Right lobe of liver (tissue), 4 donors: Measurements from ENCODE around the gene CLCA4.
"Not testable (repeated sequence)": the region's sequence is repeated elsewhere in the genome, so short reads cannot be mapped to it uniquely, and the experiment has no call there.

Source experiments
- POLR2A ChIP-seq: fragments of 450-650 bp; IDR thresholded peaks from one replicate; pipeline ENCODE4 v1.6.1; 2017; ENCODE audit warnings: antibody characterized with exemption, mild to moderate bottlenecking
- TF ChIP-seq, protein P1 (sequence below), 4 donors: fragments of 200-600 bp in 3 of 4; fragments of 450-650 bp in 1 of 4; IDR thresholded peaks; one replicate each; pipeline versions ENCODE4 v1.5.1 to v1.8.0; 2016 to 2022; ENCODE audit warnings: antibody characterized with exemption in 4 of 4, mild to moderate bottlenecking in 2 of 4
- donor health status: DM: no; HTN: no; CAD: no.
- donor health status: DM: no; HTN: no; CAD: no.
- donor health status: DM: no; HTN: yes; CAD: no.

DNA sequence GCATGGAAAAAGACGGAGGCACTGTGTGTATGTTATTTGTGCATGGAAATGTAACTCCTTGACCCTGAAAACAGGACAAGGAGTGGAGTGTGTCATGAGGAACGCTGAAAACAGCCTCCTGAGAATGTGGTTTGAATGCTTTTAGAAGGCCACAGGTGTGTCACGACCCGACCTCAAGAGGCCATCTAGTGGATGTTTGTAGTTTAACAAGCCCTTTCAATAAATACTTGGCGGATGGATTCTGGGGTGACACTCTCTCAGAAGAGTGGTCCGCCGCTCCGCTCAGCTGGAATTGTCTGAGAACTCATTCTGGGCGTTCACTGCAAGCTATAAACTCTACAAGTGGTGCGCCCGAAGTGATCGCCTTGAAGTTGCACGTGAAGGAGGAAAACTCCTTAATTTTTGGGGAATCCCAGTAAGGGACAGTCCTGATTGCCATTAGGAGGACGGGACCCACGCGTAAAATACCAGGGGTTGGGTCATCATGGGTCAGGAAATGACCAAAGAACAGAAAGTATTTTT lies 44.7 kb upstream of the CLCA4 start:
- TF ChIP-seq, protein P1, sequence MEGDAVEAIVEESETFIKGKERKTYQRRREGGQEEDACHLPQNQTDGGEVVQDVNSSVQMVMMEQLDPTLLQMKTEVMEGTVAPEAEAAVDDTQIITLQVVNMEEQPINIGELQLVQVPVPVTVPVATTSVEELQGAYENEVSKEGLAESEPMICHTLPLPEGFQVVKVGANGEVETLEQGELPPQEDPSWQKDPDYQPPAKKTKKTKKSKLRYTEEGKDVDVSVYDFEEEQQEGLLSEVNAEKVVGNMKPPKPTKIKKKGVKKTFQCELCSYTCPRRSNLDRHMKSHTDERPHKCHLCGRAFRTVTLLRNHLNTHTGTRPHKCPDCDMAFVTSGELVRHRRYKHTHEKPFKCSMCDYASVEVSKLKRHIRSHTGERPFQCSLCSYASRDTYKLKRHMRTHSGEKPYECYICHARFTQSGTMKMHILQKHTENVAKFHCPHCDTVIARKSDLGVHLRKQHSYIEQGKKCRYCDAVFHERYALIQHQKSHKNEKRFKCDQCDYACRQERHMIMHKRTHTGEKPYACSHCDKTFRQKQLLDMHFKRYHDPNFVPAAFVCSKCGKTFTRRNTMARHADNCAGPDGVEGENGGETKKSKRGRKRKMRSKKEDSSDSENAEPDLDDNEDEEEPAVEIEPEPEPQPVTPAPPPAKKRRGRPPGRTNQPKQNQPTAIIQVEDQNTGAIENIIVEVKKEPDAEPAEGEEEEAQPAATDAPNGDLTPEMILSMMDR (IDR thresholded peaks at IDR 0.05) = peak; percentile 42 to 50 (median 46)
- TF ChIP-seq POLR2A = not testable (repeated sequence)
